SW480 (cell line): Measurements from ENCODE around the gene LRRC32.
A peak's percentile ranks its signal among the peaks of the same experiment; 100 is the strongest.

Experiments used
- DNase-seq: peaks from one replicate; pipeline ENCODE4 v3.0.0-alpha.2; 2016; ENCODE audit warnings: low spot score

The LRRC32 gene

GRCh38 chr11:76678321-76678720 lies 7.8 kb upstream of the LRRC32 start:
- no peak for DNase-seq

GRCh38 chr11:76677458-76677765 lies 6.9 kb upstream of the LRRC32 start:
- DNase-seq: no peak

GRCh38 chr11:76676636-76677457 lies 6.3 kb upstream of the LRRC32 start:
- DNase-seq: no peak

GRCh38 chr11:76674517-76675400 lies 4.2 kb upstream of the LRRC32 start:
- DNase-seq: no peak

- no peak for DNase-seq
Observed at GRCh38 chr11:76673176-76674142, 2.9 kb upstream of the LRRC32 start.

GRCh38 chr11:76672431-76673175 lies 2.1 kb upstream of the LRRC32 start:
- DNase-seq: peak; percentile 17

GRCh38 chr11:76671626-76672309 lies 1.2 kb upstream of the LRRC32 start:
- DNase-seq: no peak

GRCh38 chr11:76671237-76671592 lies 668 bp upstream of the LRRC32 start:
- no peak for DNase-seq

- DNase-seq: no peak
Observed at GRCh38 chr11:76669901-76670484, 554 bp downstream of the LRRC32 start.

- no peak for DNase-seq
Observed at GRCh38 chr11:76668362-76669155, 2.0 kb downstream of the LRRC32 start.

GRCh38 chr11:76667856-76668255 lies 2.7 kb downstream of the LRRC32 start:
- DNase-seq: no peak

- DNase-seq: no peak
Observed at GRCh38 chr11:76667271-76667818, 3.2 kb downstream of the LRRC32 start.

GRCh38 chr11:76666830-76667229 lies 3.7 kb downstream of the LRRC32 start:
- no peak for DNase-seq

- DNase-seq: no peak
Observed at GRCh38 chr11:76666408-76666807, 4.1 kb downstream of the LRRC32 start.

GRCh38 chr11:76665921-76666351 lies 4.6 kb downstream of the LRRC32 start:
- DNase-seq: no peak

- DNase-seq: no peak
Observed at GRCh38 chr11:76665172-76665571, 5.4 kb downstream of the LRRC32 start.

GRCh38 chr11:76664578-76665061 lies 5.9 kb downstream of the LRRC32 start:
- DNase-seq: no peak

GRCh38 chr11:76663912-76664440 lies 6.6 kb downstream of the LRRC32 start:
- DNase-seq: no peak

- DNase-seq: no peak
Observed at GRCh38 chr11:76663486-76663810, 7.1 kb downstream of the LRRC32 start.
